Middle frontal gyrus (tissue), 1 donor: ENCODE results near the gene NRP1.

ENCODE experiments used
- DNase-seq: peaks from one replicate; pipeline ENCODE4 v3.0.0-alpha.2; 2015; ENCODE audit warnings: low spot score; ENCODE audit errors: extremely low spot score

NRP1 gene

GRCh38 chr10:33267708-33268107 lies 66.8 kb downstream of the NRP1 start:
- DNase-seq = no peak

- no peak for DNase-seq
These were observed 68.8 kb downstream of the NRP1 start for GRCh38 chr10:33265621-33266020.

GRCh38 chr10:33263453-33263852 lies 71.0 kb downstream of the NRP1 start:
- DNase-seq = no peak

- no peak for DNase-seq
These were observed 71.6 kb downstream of the NRP1 start for GRCh38 chr10:33262871-33263270.

- DNase-seq = no peak
These were observed 73.9 kb downstream of the NRP1 start for GRCh38 chr10:33260403-33261149.

- DNase-seq = no peak
These were observed 75.5 kb downstream of the NRP1 start for GRCh38 chr10:33258967-33259366.

- DNase-seq = no peak
These were observed 76.9 kb downstream of the NRP1 start for GRCh38 chr10:33257439-33258080.

- no peak for DNase-seq
These were observed 78.0 kb downstream of the NRP1 start for GRCh38 chr10:33256458-33256857.

GRCh38 chr10:33254556-33255160 lies 79.8 kb downstream of the NRP1 start:
- DNase-seq = no peak

- DNase-seq = no peak
These were observed 81.1 kb downstream of the NRP1 start for GRCh38 chr10:33253411-33253810.

- DNase-seq = no peak
These were observed 81.7 kb downstream of the NRP1 start for GRCh38 chr10:33252794-33253203.

- no peak for DNase-seq
These were observed 82.1 kb downstream of the NRP1 start for GRCh38 chr10:33252324-33252723.

- no peak for DNase-seq
These were observed 84.7 kb downstream of the NRP1 start for GRCh38 chr10:33249659-33250345.

- no peak for DNase-seq
These were observed 85.3 kb downstream of the NRP1 start for GRCh38 chr10:33249137-33249536.

- DNase-seq = no peak
These were observed 85.8 kb downstream of the NRP1 start for GRCh38 chr10:33248638-33249037.

GRCh38 chr10:33247221-33247922 lies 87.1 kb downstream of the NRP1 start:
- DNase-seq = no peak

GRCh38 chr10:33245343-33245742 lies 89.1 kb downstream of the NRP1 start:
- DNase-seq = no peak

GRCh38 chr10:33244354-33244967 lies 90.0 kb downstream of the NRP1 start:
- no peak for DNase-seq

GRCh38 chr10:33243703-33244102 lies 90.8 kb downstream of the NRP1 start:
- DNase-seq = no peak

- DNase-seq = no peak
These were observed 91.5 kb downstream of the NRP1 start for GRCh38 chr10:33242931-33243330.

GRCh38 chr10:33241351-33241750 lies 93.1 kb downstream of the NRP1 start:
- no peak for DNase-seq
